Hepatocyte (in vitro differentiated cells): ENCODE data around the gene EVX2. TPM values are rescaled to one million over a fixed set of nuclear protein-coding genes. Genes with fewer than 3 reads are reported as not detected.
A peak's percentile ranks its signal among the peaks of the same experiment; 100 is the strongest.

Experiments
- DNase-seq: peaks from one replicate; pipeline ENCODE4 v3.0.0-alpha.2; 2016; ENCODE audit warnings: low spot score
- H2AFZ ChIP-seq: fragments of 200-600 bp; sonication (generic); 2 replicates; pipeline ENCODE4 v1.6.0; 2016; ENCODE audit warnings: antibody characterized with exemption, mild to moderate bottlenecking
- H3K27ac ChIP-seq: fragments of 200-600 bp; sonication (generic); 2 replicates; pipeline ENCODE4 v1.5.1; 2016; ENCODE audit warnings: mild to moderate bottlenecking
- H3K27me3 ChIP-seq: fragments of 200-600 bp; sonication (generic); 2 replicates; pipeline ENCODE4 v1.6.1; 2016
- H3K36me3 ChIP-seq: fragments of 200-600 bp; sonication (generic); replicated peaks from 2 replicates; pipeline ENCODE4 v1.5.1; 2016; ENCODE audit warnings: low read depth; ENCODE audit not compliant: insufficient read depth
- H3K4me1 ChIP-seq: fragments of 200-600 bp; sonication (generic); 2 replicates; pipeline ENCODE4 v1.5.1; 2016; ENCODE audit warnings: mild to moderate bottlenecking, moderate library complexity; ENCODE audit not compliant: insufficient read depth
- H3K4me2 ChIP-seq: fragments of 200-600 bp; sonication (generic); 2 replicates; pipeline ENCODE4 v1.6.0; 2016
- H3K4me3 ChIP-seq: fragments of 200-600 bp; sonication (generic); 2 replicates; pipeline ENCODE4 v1.5.1; 2016; ENCODE audit warnings: mild to moderate bottlenecking
- H3K79me2 ChIP-seq: fragments of 200-600 bp; sonication (generic); 2 replicates; pipeline ENCODE4 v1.6.0; 2017; ENCODE audit warnings: mild to moderate bottlenecking
- H3K9me2 ChIP-seq: fragments of 200-600 bp; sonication (generic); replicated peaks from 2 replicates; pipeline ENCODE4 v1.6.0; 2017; ENCODE audit warnings: mild to moderate bottlenecking; ENCODE audit not compliant: insufficient read depth
- H3K9me3 ChIP-seq: fragments of 200-600 bp; sonication (generic); 2 replicates; pipeline ENCODE4 v1.5.1; 2016; ENCODE audit warnings: low read depth, mild to moderate bottlenecking
- H4K20me1 ChIP-seq: fragments of 200-600 bp; sonication (generic); 2 replicates; pipeline ENCODE4 v1.6.0; 2016; ENCODE audit warnings: mild to moderate bottlenecking; ENCODE audit not compliant: insufficient read depth, poor library complexity, severe bottlenecking
- EZH2 ChIP-seq: fragments of 200-600 bp; sonication (generic); IDR thresholded peaks from 2 replicates; pipeline ENCODE4 v1.6.1; 2016; ENCODE audit warnings: antibody characterized with exemption, mild to moderate bottlenecking, borderline replicate concordance
- EZH2phosphoT487 ChIP-seq: fragments of 200-600 bp; sonication (generic); IDR thresholded peaks from one replicate; pipeline ENCODE4 v1.6.1; 2018; ENCODE audit warnings: antibody characterized with exemption, mild to moderate bottlenecking, low read depth, moderate library complexity; ENCODE audit not compliant: unreplicated experiment, severe bottlenecking
- WGBS: methylation state at CpG from one replicate; pipeline ENCODE4 v1.1.6; 2016; ENCODE audit warnings: low lambda C conversion rate; ENCODE audit errors: missing lambda C conversion rate; 5-methylcytosine and 5-hydroxymethylcytosine counted together
- polyA plus RNA-seq: library from polyadenylated mRNA; unstranded; fragments of >200 nt; fragmentation: Nextera tagmentation; extraction: Ambion mirVana; gene quantifications from 2 replicates; pipeline ENCODE4 v1.2.1, GENCODE V29; 2016
- total RNA-seq: library from RNA; depleted of rRNA; stranded (reverse); fragments of >200 nt; gene quantifications from 2 replicates; pipeline ENCODE4 v1.2.3, GENCODE V29; 2014
- TF ChIP-seq, protein P1 (sequence below): fragments of 200-600 bp; sonication (generic); IDR thresholded peaks from 2 replicates; pipeline ENCODE4 v1.5.1; 2016; ENCODE audit warnings: antibody characterized with exemption, mild to moderate bottlenecking; ENCODE audit not compliant: poor library complexity

Gene EVX2
- total and polyA plus RNA-seq, 2 experiments from 2014 or later = 1.7 to 3.5 TPM

DNA sequence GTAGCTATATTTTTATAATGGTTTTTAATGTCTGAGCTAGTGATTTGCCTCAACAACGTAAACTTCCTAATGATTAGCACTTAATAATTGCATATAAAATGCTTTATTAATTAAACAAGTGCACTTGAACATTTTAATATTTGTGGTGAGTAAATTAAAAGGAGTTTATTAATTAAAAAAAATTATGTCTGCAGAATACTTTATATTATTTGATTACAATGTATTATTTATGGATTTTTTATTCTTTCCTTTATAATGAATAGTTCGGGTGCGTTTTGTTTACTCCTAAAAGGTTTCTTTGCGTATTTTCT lies 48.0 kb upstream of the EVX2 start:
- no peak for TF ChIP-seq EZH2phosphoT487
- TF ChIP-seq EZH2 = no peak
- TF ChIP-seq, protein P1, sequence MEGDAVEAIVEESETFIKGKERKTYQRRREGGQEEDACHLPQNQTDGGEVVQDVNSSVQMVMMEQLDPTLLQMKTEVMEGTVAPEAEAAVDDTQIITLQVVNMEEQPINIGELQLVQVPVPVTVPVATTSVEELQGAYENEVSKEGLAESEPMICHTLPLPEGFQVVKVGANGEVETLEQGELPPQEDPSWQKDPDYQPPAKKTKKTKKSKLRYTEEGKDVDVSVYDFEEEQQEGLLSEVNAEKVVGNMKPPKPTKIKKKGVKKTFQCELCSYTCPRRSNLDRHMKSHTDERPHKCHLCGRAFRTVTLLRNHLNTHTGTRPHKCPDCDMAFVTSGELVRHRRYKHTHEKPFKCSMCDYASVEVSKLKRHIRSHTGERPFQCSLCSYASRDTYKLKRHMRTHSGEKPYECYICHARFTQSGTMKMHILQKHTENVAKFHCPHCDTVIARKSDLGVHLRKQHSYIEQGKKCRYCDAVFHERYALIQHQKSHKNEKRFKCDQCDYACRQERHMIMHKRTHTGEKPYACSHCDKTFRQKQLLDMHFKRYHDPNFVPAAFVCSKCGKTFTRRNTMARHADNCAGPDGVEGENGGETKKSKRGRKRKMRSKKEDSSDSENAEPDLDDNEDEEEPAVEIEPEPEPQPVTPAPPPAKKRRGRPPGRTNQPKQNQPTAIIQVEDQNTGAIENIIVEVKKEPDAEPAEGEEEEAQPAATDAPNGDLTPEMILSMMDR = no peak
- H3K9me3 ChIP-seq = no peaks in the 10 kb centered on the region
- H3K4me1 ChIP-seq = peaks cover 17% of the 10 kb centered on the region
- no peak overlapping the region for H2AFZ ChIP-seq
- H3K27ac ChIP-seq = no peak overlapping the region
- no peaks in the 10 kb centered on the region for H4K20me1 ChIP-seq
- peaks cover 90% of the 10 kb centered on the region for H3K27me3 ChIP-seq
- no peak overlapping the region for H3K4me3 ChIP-seq
- H3K4me2 ChIP-seq = peak overlapping the region; percentile 58
- DNase-seq = no peak
- H3K79me2 ChIP-seq = no peaks in the 10 kb centered on the region
- H3K9me2 ChIP-seq = no peaks in the 10 kb centered on the region
- WGBS = 49% methylated on average over 4 of the region's 4 CpGs
- H3K36me3 ChIP-seq = no peaks in the 10 kb centered on the region

DNA sequence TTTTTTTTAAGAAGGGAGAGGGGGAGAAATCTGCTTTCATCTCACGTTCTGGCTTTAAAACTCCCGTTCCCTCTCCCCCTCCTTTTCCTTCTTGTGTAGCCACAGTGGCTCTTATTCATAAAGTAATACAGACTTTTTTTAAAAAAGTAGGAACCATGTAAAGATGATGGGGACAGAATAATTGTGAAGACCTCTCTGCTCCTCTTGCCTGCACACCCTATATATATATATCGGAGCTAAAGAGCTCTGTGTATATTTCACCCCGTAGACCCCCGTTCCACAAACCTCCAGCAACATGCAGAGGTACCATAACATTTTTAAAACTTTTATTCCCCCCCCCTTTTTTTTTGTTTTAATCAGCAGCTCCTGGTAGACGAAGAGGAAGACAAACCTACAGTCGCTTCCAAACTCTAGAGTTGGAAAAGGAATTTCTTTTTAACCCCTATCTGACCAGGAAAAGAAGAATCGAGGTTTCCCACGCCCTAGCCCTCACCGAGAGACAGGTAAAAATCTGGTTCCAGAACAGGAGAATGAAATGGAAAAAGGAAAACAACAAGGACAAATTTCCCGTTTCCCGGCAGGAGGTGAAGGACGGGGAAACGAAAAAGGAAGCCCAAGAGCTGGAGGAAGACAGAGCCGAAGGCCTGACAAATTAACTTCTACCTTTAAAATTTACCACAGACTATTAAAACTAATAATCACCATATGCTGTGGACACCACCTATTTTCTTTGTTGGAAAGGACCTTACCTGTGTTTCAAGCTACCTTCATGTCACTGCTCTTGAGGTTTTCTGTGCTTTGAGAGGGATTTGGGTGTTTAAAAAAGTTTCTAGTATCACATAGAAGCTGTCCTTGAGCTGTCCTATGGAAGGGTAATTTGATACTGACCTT lies 47.4 kb upstream of the EVX2 start:
- peaks cover 17% of the 10 kb centered on the region for H3K4me1 ChIP-seq
- no peak overlapping the region for H2AFZ ChIP-seq
- no peak overlapping the region for H3K4me3 ChIP-seq
- H3K4me2 ChIP-seq = peak overlapping the region; percentile 91
- 26% methylated on average over 15 of the region's 15 CpGs for WGBS
- H3K9me2 ChIP-seq = no peaks in the 10 kb centered on the region
- no peaks in the 10 kb centered on the region for H4K20me1 ChIP-seq
- peaks cover 91% of the 10 kb centered on the region for H3K27me3 ChIP-seq
- no peak overlapping the region for H3K27ac ChIP-seq
- no peaks in the 10 kb centered on the region for H3K9me3 ChIP-seq
- H3K36me3 ChIP-seq = no peaks in the 10 kb centered on the region
- no peak for DNase-seq
- H3K79me2 ChIP-seq = no peaks in the 10 kb centered on the region
- TF ChIP-seq EZH2phosphoT487 = no peak
- TF ChIP-seq EZH2 = peak; percentile 39
- TF ChIP-seq, protein P1 = no peak

DNA sequence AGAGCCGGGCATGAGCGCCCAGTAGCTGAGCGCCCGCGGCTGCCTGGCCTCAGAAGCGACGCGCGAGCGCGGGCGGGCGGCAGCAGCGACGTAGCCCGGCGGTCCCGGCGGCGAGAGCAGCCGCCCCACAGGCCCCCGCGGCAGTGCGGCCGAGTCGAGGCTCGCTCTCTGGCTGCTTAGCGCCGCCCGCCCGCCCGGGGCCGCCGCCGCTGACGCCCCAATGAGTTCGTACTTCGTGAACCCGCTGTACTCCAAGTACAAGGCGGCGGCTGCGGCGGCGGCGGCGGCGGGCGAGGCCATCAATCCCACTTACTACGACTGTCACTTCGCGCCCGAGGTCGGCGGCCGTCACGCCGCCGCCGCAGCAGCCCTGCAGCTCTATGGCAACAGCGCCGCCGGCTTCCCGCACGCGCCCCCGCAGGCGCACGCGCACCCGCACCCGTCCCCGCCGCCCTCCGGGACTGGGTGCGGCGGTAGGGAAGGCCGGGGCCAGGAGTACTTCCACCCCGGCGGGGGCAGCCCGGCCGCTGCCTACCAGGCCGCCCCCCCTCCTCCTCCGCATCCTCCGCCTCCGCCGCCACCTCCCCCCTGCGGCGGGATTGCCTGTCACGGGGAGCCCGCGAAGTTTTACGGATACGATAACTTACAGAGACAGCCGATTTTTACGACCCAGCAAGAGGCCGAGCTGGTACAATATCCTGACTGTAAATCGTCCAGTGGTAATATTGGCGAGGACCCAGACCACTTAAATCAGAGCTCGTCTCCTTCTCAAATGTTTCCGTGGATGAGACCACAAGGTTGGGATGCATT lies 46.6 kb upstream of the EVX2 start:
- under 1% methylated on average over 58 of the region's 100 CpGs for WGBS
- Histone ChIP-seq H3K27ac (no peak overlapping the region), H3K4me3 (peak overlapping the region; percentile 56), H2AFZ (peak overlapping the region; percentile 14), H3K79me2 (no peaks in the 10 kb centered on the region), H3K4me2 (peak overlapping the region; percentile 91), H3K4me1 (peaks cover 13% of the 10 kb centered on the region), H3K36me3 (no peaks in the 10 kb centered on the region), H3K27me3 (peaks cover 91% of the 10 kb centered on the region), H4K20me1 (no peaks in the 10 kb centered on the region), H3K9me2 (no peaks in the 10 kb centered on the region), H3K9me3 (no peaks in the 10 kb centered on the region)
- DNase-seq = peak; percentile 57
- peak; percentile 86 for TF ChIP-seq EZH2
- peak; percentile 36 for TF ChIP-seq EZH2phosphoT487
- TF ChIP-seq, protein P1 = no peak
